Activated CD4-positive, alpha-beta T cell treated with anti-CD3 and anti-CD28 coated beads for 48 hours (primary cell): Measurements from ENCODE around the gene TCOF1.
A peak's percentile ranks its signal among the peaks of the same experiment; 100 is the strongest.

ENCODE experiments used
- DNase-seq: peaks from one replicate; pipeline ENCODE4 v3.0.0-alpha.2; 2020

The TCOF1 gene

DNA sequence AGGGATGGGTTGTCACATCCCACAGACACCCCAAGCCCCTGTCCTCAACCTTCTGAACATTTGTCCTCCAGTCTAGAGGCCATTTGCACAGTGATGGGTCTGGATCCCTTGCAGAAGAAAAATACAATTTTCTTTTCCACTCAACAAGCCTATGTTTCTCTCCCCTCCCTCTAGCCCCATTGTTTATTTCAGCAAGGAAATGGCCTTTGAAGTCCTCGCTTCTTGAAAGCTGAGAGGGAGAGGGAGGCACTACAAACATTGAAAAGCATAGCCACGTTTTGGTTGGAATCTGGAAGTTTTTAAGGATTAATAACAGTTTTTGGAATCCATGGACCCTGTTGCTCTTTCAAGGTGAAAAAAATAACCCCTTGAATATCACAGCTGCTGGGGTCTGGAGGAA lies 30.8 kb upstream of the TCOF1 start:
- DNase-seq: no peak

GRCh38 chr5:150327139-150327538 lies 30.4 kb upstream of the TCOF1 start:
- no peak for DNase-seq

DNA sequence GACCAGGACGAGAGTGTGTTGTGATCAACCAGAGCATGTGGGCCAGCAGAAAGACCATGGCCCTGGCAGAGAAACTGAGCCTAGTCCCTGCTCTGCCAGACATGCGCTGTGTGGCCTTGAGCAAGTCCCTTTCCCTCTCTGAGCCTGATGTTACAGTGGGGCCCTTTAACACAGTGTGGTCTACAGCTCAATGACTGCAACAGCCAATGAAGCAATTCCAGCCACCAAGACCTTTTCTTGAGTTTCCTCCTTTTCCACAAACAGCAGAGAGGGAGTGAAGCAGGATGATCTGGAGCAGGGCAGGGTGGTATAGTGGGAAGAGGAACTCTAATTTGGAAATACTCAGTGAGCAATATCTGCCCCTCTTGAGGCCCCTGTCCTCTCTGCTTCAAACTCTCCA lies 29.0 kb upstream of the TCOF1 start:
- no peak for DNase-seq

DNA sequence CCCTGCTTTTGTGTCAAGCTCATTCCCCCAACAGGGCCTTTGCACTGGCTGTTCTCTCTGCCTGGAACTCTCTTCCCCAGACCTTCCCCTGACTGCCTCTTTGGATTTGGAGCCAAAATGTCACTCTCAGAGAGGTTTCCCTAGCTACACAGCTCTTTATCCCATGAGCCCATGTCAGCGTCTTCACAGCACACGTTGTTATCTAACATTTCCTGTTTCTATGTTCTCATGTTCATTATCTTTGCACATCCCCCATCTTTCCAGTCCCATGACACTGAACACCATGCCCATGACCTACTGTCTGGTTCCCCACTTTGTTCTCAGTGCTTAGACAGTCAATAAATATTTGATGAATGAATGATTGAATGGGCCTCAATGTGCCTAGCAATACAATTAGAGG lies 28.5 kb upstream of the TCOF1 start:
- DNase-seq: no peak

GRCh38 chr5:150329881-150330876 lies 27.3 kb upstream of the TCOF1 start:
- DNase-seq: no peak

DNA sequence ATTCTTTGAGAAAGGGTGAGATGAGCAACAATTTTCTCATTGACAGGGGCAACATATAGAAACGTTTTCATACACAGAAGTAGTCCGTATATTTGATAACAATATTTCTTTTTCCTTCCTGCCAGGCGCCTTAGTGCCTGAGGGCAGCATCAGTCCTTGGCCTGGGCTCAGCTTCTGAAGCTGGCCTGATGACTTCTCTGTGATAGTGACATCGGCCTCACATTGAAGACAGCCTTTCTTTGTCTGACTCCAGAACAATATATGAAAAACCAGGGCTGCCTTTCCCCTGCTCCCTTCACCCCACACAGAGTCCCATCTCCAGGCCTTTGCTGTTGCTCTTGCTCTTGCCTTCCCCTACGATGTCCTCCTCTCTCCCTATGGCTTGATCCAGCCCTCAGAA lies 24.1 kb upstream of the TCOF1 start:
- DNase-seq: no peak

DNA sequence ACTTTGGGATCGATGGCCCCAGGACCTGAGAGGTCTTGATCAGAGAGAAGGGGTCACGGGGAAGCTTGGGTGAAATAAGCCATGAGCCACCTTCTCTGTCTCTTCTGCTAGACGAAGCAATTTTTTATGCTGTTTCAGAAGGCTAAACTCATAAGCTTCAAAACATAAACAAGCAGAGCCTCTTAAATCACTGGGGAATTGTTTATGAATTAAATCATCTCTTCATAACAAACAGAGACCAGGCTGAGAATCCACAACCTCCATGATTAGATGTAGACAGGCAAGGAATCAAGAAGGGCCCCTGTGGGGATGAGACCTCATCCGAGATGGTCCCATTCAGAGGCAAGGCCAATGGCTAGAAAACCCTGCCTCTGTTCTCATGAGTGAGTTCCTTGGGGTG lies 21.7 kb upstream of the TCOF1 start:
- no peak for DNase-seq

- no peak for DNase-seq
These were observed 19.0 kb upstream of the TCOF1 start for GRCh38 chr5:150338546-150338945.

GRCh38 chr5:150339165-150339564 lies 18.3 kb upstream of the TCOF1 start:
- no peak for DNase-seq

DNA sequence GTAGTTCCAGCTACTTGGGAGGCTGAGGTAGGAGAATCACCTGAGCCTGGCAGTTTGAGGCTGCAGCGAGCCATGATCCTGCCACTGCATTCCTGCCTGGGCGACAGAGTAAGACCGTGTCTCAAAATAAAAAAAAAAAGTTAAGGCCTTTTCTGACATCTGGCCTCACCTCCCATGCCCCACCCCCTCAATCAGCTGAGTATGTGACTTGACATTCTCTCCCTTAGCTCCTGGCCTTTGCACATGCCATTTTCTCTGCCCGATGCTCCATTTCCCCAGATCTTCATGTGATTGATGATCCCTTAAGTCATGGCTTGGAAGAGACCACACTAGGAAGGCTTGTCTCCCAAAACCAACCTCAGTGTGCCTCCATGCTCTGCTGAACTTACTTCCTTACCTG lies 17.7 kb upstream of the TCOF1 start:
- no peak for DNase-seq

GRCh38 chr5:150340614-150341255 lies 16.8 kb upstream of the TCOF1 start:
- no peak for DNase-seq

GRCh38 chr5:150341331-150341730 lies 16.2 kb upstream of the TCOF1 start:
- no peak for DNase-seq

GRCh38 chr5:150341989-150342388 lies 15.5 kb upstream of the TCOF1 start:
- DNase-seq: no peak

GRCh38 chr5:150342583-150342982 lies 14.9 kb upstream of the TCOF1 start:
- no peak for DNase-seq

DNA sequence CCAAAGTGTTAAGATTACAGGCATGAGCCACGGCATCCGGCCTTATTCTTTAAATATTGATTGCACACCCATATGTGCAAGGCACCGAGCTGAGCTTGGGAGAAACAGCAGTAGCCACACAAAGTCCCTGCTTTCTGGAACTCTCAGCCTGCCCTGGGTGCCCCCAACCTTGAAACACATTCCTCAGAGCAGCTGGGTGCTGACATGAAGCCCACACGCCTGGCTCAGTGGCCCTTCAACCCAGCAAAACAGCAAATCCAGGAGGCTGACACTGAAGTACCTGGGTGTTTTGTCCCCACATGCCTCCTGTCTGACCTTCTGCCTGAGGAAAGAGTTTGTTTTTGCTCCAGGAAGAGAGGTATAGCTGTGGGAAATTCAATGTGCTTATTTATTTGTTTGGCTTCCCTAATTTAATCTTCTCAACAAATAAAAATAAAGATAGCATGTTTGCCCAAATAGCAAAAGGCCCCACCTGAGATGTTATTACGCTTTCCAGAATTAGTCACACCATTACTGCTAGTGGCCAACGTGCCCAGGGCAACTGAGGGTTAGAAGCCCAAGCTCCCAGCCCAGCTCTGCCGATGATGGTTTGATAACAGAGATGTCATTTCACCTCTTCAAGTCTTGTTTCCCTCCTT lies 13.4 kb upstream of the TCOF1 start:
- DNase-seq: no peak

- DNase-seq: no peak
These were observed 11.8 kb upstream of the TCOF1 start for GRCh38 chr5:150345716-150346115.

GRCh38 chr5:150346592-150346991 lies 10.9 kb upstream of the TCOF1 start:
- no peak for DNase-seq

DNA sequence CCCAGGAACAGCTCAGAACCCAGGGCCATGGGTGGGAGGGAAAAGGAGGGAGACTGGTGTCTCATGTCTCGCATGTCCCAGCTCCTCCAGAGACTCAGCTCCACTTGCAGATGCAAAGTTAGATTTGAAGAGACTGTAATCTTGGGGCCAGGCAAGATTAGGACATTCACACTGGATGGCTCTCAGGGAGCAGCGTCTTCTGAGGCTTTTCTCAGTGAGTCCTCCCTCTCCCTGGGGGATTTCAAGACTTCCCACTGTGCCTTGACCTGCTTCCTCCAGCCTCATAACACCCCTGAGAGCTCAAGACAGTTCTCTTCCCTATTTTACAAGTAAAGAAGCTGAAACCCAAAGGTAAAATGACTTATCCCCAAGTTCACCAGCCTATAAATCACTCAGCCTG lies 10.5 kb upstream of the TCOF1 start:
- no peak for DNase-seq

- DNase-seq: no peak
These were observed 10.0 kb upstream of the TCOF1 start for GRCh38 chr5:150347451-150347850.

DNA sequence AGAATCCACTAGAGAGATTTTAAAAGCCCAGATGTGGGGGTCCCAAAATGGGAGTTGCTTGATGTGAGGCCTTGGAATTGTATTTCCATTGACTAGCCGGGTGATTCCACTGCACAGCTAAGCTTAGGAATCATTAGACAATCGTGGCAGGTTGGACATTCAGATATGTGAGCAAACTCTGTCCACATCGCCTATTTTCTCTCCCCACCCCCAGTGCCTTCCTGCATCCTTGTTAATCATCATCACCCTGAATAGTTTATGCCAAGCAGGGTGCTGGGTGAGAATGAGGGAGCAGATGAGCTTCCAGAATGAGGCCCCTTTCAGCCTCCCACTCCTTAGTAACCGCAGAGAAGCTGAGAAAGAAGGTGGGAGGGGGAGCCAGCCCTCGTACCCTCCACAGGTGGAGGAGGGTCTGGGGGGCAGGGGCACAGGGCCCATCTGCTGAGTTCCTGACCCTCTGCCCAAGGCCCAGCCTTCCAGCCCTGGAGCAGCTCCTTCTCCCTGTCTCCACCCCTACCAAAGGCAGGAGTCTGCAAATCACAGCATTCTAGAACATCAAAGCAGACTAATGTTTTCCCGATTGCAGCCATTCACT lies 7.7 kb upstream of the TCOF1 start:
- no peak for DNase-seq

- peak; percentile 70 for DNase-seq
These were observed 6.8 kb upstream of the TCOF1 start for GRCh38 chr5:150350524-150351344.

- no peak for DNase-seq
These were observed 5.1 kb upstream of the TCOF1 start for GRCh38 chr5:150352244-150353031.
